Neural cell (in vitro differentiated cells): ENCODE measurements around the gene GAB2. TPM values are rescaled to one million over a fixed set of nuclear protein-coding genes. Genes with fewer than 3 reads are reported as not detected.

Source experiments
- H2AFZ ChIP-seq: fragments of 200-600, 300-800 bp; sonication (generic), shearing (Covaris generic); 2 replicates; pipeline ENCODE4 v1.6.0; 2014; ENCODE audit warnings: low read depth, mild to moderate bottlenecking, antibody characterized with exemption, low read length, moderate library complexity
- H3F3A ChIP-seq: fragments of 200-600 bp; shearing (Covaris generic); 2 replicates; pipeline ENCODE4 v1.6.1; 2016; ENCODE audit warnings: mild to moderate bottlenecking, moderate library complexity, mixed read lengths, antibody characterized with exemption, low read length; ENCODE audit not compliant: insufficient read depth, poor library complexity, severe bottlenecking
- H3K27ac ChIP-seq: fragments of 200-600, 300-800 bp; sonication (generic), shearing (Covaris generic); 2 replicates; pipeline ENCODE4 v1.5.1; 2014; ENCODE audit warnings: mild to moderate bottlenecking, low read length, moderate library complexity
- H3K27me3 ChIP-seq: fragments of 300-800, 200-600 bp; sonication (generic), shearing (Covaris generic); 2 replicates; pipeline ENCODE4 v1.6.0; 2014; ENCODE audit warnings: mild to moderate bottlenecking, low read depth, low read length, moderate library complexity; ENCODE audit not compliant: insufficient read depth
- H3K36me3 ChIP-seq: fragments of 300-800, 200-600 bp; sonication (generic), shearing (Covaris generic); 2 replicates; pipeline ENCODE4 v1.5.1; 2014; ENCODE audit warnings: mild to moderate bottlenecking, antibody characterized with exemption, low read length, moderate library complexity; ENCODE audit not compliant: insufficient read depth
- H3K4me2 ChIP-seq: fragments of 300-800, 200-600 bp; sonication (generic), shearing (Covaris generic); 2 replicates; pipeline ENCODE4 v1.6.0; 2014; ENCODE audit warnings: mild to moderate bottlenecking, low read length
- H3K4me3 ChIP-seq: fragments of 300-800, 200-600 bp; sonication (generic), shearing (Covaris generic); 2 replicates; pipeline ENCODE4 v1.5.1; 2014; ENCODE audit warnings: mild to moderate bottlenecking, low read length, moderate library complexity
- H3K79me2 ChIP-seq: fragments of 200-600 bp; shearing (Covaris generic); replicated peaks from 2 replicates; pipeline ENCODE4 v1.6.0; 2014; ENCODE audit warnings: mild to moderate bottlenecking, low read length, moderate library complexity; ENCODE audit not compliant: insufficient read depth
- H3K9ac ChIP-seq: fragments of 300-800, 200-600 bp; sonication (generic), shearing (Covaris generic); 2 replicates; pipeline ENCODE4 v1.6.1; 2016; ENCODE audit warnings: mild to moderate bottlenecking, low read length, mixed read lengths
- H3K9me2 ChIP-seq: fragments of 200-600 bp; shearing (Covaris generic); 2 replicates; pipeline ENCODE4 v1.6.1; 2016; ENCODE audit warnings: mild to moderate bottlenecking, low read length, mixed read lengths; ENCODE audit not compliant: insufficient read depth
- H3K9me3 ChIP-seq: fragments of 200-600, 300-800 bp; sonication (generic), shearing (Covaris generic); 2 replicates; pipeline ENCODE4 v1.6.1; 2016; ENCODE audit warnings: mild to moderate bottlenecking, mixed run types, low read length, moderate library complexity, mixed read lengths
- H4K20me1 ChIP-seq: fragments of 200-600 bp; shearing (Covaris generic); 2 replicates; pipeline ENCODE4 v1.6.1; 2016; ENCODE audit warnings: mild to moderate bottlenecking, mixed run types; ENCODE audit not compliant: insufficient read depth
- EP300 ChIP-seq: fragments of 450-650 bp; conservative IDR thresholded peaks from 2 replicates; pipeline ENCODE4 v1.6.1; 2014; ENCODE audit warnings: antibody characterized with exemption, mild to moderate bottlenecking, moderate library complexity; ENCODE audit not compliant: poor library complexity, severe bottlenecking
- EZH2 ChIP-seq: fragments of 200-600, 300-800 bp; shearing (Covaris generic), sonication (generic); IDR thresholded peaks from 2 replicates; pipeline ENCODE4 v1.6.1; 2014; ENCODE audit warnings: antibody characterized with exemption, low read length, borderline replicate concordance, mild to moderate bottlenecking; ENCODE audit not compliant: insufficient read depth, poor library complexity, severe bottlenecking
- MXI1 ChIP-seq: fragments of 450-650 bp; conservative IDR thresholded peaks from 2 replicates; pipeline ENCODE4 v1.6.1; 2014; ENCODE audit warnings: antibody characterized with exemption, mild to moderate bottlenecking; ENCODE audit not compliant: poor library complexity, severe bottlenecking
- POLR2AphosphoS5 ChIP-seq: IDR thresholded peaks from 2 replicates; pipeline ENCODE4 v1.6.1; 2012
- RAD21 ChIP-seq: fragments of 450-650 bp; conservative IDR thresholded peaks from 2 replicates; pipeline ENCODE4 v1.6.1; 2014; ENCODE audit warnings: antibody characterized with exemption, mild to moderate bottlenecking, moderate library complexity
- SMC3 ChIP-seq: fragments of 450-650 bp; conservative IDR thresholded peaks from 2 replicates; pipeline ENCODE4 v1.6.1; 2014; ENCODE audit warnings: antibody characterized with exemption, mild to moderate bottlenecking, moderate library complexity; ENCODE audit not compliant: poor library complexity
- TAF1 ChIP-seq: IDR thresholded peaks from 2 replicates; pipeline ENCODE4 v1.6.1; 2012; ENCODE audit warnings: low read depth
- polyA plus RNA-seq: library from polyadenylated mRNA; depleted of rRNA; stranded (reverse); fragments of >200 nt; gene quantifications from 2 replicates; pipeline ENCODE4 v1.2.3, GENCODE V29; 2014
- TF ChIP-seq, protein P1 (sequence below): fragments of 450-650 bp; IDR thresholded peaks from 2 replicates; pipeline ENCODE4 v1.5.1; 2014; ENCODE audit warnings: antibody characterized with exemption, mild to moderate bottlenecking, moderate library complexity; ENCODE audit not compliant: poor library complexity, severe bottlenecking
- TF ChIP-seq, protein P2 (sequence below): IDR thresholded peaks from 2 replicates; pipeline ENCODE4 v1.6.1; 2012; ENCODE audit warnings: borderline replicate concordance

Gene GAB2
- polyA plus RNA-seq, 1 donor from 2014 or later, result 21.9 TPM

DNA sequence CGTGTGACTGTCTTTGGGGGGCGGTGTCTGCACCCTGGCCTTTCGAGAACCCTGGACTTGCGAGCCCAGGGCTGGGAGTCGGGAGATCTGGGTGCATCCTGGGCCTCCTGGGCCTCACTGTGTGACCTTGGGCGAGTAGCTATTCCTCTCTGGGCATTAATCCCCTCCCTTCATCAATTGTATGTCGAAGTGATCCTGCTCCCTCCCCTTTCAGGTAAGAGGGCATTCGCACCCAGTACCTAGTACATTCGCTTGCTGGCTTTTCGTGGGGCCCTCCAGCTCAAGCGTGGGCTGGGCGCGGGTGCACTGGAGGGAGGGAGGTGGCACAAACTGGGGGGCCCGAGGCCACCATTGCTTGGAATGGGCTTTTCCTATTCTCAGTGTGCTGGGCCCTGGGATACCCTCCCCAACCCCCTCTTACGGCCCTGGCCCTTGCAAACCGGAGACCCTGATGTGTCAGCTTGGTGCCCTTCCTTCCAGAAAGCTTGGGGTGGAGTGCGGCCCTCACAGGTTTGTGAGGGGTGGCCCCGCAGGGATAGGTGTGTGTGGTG lies 228.4 kb downstream of the GAB2 start:
- Histone ChIP-seq H3K4me3 (peak overlapping the region; percentile 76), H3K9me2 (no peaks in the 10 kb centered on the region), H3F3A (no peaks in the 10 kb centered on the region), H3K4me2 (peak overlapping the region; percentile 78), H3K27me3 (no peaks in the 10 kb centered on the region), H4K20me1 (no peaks in the 10 kb centered on the region), H3K79me2 (peaks cover 14% of the 10 kb centered on the region), H2AFZ (peak overlapping the region; percentile 68), H3K9ac (peak overlapping the region; percentile 66), H3K9me3 (no peaks in the 10 kb centered on the region), H3K27ac (no peak overlapping the region), H3K36me3 (no peaks in the 10 kb centered on the region)
- TF ChIP-seq SMC3, result no peak
- TF ChIP-seq, protein P1, sequence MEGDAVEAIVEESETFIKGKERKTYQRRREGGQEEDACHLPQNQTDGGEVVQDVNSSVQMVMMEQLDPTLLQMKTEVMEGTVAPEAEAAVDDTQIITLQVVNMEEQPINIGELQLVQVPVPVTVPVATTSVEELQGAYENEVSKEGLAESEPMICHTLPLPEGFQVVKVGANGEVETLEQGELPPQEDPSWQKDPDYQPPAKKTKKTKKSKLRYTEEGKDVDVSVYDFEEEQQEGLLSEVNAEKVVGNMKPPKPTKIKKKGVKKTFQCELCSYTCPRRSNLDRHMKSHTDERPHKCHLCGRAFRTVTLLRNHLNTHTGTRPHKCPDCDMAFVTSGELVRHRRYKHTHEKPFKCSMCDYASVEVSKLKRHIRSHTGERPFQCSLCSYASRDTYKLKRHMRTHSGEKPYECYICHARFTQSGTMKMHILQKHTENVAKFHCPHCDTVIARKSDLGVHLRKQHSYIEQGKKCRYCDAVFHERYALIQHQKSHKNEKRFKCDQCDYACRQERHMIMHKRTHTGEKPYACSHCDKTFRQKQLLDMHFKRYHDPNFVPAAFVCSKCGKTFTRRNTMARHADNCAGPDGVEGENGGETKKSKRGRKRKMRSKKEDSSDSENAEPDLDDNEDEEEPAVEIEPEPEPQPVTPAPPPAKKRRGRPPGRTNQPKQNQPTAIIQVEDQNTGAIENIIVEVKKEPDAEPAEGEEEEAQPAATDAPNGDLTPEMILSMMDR, result no peak
- no peak for TF ChIP-seq TAF1
- TF ChIP-seq, protein P2, sequence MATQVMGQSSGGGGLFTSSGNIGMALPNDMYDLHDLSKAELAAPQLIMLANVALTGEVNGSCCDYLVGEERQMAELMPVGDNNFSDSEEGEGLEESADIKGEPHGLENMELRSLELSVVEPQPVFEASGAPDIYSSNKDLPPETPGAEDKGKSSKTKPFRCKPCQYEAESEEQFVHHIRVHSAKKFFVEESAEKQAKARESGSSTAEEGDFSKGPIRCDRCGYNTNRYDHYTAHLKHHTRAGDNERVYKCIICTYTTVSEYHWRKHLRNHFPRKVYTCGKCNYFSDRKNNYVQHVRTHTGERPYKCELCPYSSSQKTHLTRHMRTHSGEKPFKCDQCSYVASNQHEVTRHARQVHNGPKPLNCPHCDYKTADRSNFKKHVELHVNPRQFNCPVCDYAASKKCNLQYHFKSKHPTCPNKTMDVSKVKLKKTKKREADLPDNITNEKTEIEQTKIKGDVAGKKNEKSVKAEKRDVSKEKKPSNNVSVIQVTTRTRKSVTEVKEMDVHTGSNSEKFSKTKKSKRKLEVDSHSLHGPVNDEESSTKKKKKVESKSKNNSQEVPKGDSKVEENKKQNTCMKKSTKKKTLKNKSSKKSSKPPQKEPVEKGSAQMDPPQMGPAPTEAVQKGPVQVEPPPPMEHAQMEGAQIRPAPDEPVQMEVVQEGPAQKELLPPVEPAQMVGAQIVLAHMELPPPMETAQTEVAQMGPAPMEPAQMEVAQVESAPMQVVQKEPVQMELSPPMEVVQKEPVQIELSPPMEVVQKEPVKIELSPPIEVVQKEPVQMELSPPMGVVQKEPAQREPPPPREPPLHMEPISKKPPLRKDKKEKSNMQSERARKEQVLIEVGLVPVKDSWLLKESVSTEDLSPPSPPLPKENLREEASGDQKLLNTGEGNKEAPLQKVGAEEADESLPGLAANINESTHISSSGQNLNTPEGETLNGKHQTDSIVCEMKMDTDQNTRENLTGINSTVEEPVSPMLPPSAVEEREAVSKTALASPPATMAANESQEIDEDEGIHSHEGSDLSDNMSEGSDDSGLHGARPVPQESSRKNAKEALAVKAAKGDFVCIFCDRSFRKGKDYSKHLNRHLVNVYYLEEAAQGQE, result no peak
- no peak for TF ChIP-seq EP300
- no peak for TF ChIP-seq POLR2AphosphoS5
- no peak for TF ChIP-seq RAD21
- TF ChIP-seq MXI1, result no peak
- TF ChIP-seq EZH2, result no peak

DNA sequence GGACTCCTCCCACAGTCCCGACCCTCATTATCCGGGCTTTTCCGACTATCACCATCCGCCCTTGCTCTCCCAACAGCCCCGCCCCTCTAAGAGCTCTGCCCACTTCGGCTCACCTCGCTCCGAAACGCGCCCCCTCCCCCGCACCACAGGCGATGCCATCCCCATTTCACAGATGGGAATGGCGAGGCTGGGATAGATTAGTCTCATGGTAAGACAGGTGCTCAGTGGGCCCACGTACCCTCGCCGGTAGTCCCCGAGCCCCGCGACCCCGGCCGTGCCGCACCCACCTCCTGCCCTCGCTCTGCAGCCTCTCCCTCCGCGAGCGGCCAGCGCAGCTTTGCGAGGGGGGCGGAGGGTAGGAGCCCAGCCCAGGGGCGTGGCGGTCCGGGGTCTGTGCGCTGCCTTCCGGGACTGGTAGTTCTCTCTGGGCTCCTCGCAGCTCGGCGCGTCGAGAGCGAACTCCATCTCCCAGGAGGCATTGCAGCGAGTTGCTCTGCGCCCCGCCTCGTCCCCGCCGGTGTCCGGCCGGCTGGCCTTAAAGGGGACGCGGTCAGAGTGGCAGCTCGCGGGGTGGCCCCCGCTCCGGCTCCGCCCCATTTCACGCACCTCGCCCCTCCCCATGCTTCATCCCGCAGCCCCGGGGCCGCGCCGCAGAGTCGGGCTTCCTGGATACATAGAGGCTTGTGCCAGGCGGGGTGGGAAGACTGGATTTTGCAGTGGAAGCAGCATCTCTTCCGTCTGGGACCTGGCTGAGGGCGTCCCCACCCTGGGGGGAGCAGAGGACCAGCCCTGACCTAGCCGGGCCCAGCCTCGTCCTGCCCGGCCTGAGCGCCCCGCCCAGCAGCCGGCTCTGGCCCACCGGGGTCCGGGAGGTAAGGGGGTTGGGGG lies 229.1 kb downstream of the GAB2 start, which contains the start of the genes KCTD21 and USP35:
TSS of gene KCTD21 (minus strand) at position 341 of the 888 bp plus-strand sequence. CDS start 14,072 bp downstream, outside the sequence.
TSS of gene USP35 (plus strand) at position 634 of the 888 bp plus-strand sequence. CDS start 7,327 bp downstream, outside the sequence.
- no peaks in the 10 kb centered on the region for H3K36me3 ChIP-seq
- peak within 1 kb of the TSS; percentile 76 for H3K4me3 ChIP-seq
- H3K4me2 ChIP-seq, result peak within 1 kb of the TSS; percentile 78
- H3F3A ChIP-seq, result no peaks in the 10 kb centered on the region
- H2AFZ ChIP-seq, result peak within 1 kb of the TSS; percentile 70
- H3K9me2 ChIP-seq, result no peaks in the 10 kb centered on the region
- H4K20me1 ChIP-seq, result no peaks in the 10 kb centered on the region
- H3K9ac ChIP-seq, result peak within 1 kb of the TSS; percentile 66
- no peaks in the 10 kb centered on the region for H3K9me3 ChIP-seq
- TF ChIP-seq TAF1 (peak; percentile 15), EP300 (no peak), SMC3 (peak; percentile 24), MXI1 (peak; percentile 54), EZH2 (no peak), POLR2AphosphoS5 (peak; percentile 14), RAD21 (peak; percentile 26)
- TF ChIP-seq, protein P1, result no peak
- no peaks in the 10 kb centered on the region for H3K27me3 ChIP-seq
- peaks cover 14% of the 10 kb centered on the region for H3K79me2 ChIP-seq
- no peak within 1 kb of the TSS for H3K27ac ChIP-seq
